Measurements from ENCODE around the gene ZDHHC11B.
"Not testable (repeated sequence)": the region's sequence is repeated elsewhere in the genome, so short reads cannot be mapped to it uniquely, and the experiment has no call there.

ZDHHC11B gene

DNA sequence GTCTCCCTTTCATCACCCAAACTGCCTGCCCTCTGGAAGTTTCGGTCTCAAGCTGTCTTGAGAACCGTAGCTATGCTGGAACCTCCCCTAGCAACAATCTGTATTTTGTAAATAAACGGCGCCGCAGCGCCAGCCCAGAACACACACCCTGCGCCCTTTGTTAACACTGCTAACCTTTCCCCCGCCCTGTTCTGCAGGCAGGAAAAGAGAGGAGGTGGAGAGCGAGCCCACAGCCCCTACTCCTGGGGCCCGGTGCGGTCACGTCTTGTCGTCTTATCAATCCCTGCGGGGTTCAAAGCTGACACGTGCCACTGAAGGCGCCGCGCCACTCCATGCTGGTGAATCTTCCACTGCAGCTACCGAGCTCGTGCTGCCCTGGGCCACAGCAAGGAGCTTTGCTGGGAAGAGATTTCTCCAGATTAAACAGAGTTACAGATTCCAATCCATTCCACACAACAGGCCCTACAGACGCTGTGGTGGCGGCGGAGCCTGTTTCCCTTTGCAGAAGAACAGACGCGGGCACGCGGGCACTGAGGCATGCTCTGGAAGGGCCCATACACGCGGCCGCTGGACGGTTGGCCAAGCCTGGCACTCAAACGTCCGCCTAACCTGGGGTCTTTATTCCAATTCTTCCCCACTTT lies 25.3 kb downstream of the ZDHHC11B start:
- no peak for DNase-seq (ENCODE audit: low spot score)
- TF ChIP-seq, protein P1, sequence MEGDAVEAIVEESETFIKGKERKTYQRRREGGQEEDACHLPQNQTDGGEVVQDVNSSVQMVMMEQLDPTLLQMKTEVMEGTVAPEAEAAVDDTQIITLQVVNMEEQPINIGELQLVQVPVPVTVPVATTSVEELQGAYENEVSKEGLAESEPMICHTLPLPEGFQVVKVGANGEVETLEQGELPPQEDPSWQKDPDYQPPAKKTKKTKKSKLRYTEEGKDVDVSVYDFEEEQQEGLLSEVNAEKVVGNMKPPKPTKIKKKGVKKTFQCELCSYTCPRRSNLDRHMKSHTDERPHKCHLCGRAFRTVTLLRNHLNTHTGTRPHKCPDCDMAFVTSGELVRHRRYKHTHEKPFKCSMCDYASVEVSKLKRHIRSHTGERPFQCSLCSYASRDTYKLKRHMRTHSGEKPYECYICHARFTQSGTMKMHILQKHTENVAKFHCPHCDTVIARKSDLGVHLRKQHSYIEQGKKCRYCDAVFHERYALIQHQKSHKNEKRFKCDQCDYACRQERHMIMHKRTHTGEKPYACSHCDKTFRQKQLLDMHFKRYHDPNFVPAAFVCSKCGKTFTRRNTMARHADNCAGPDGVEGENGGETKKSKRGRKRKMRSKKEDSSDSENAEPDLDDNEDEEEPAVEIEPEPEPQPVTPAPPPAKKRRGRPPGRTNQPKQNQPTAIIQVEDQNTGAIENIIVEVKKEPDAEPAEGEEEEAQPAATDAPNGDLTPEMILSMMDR (IDR thresholded peaks at IDR 0.05; ENCODE audit: extremely low read depth, insufficient read depth, missing control alignments), result no peak
- in situ Hi-C loops (cut with MboI; ENCODE audit: low pct_unique_long_range_greater_than_20kb, low sequenced_read_pairs, unreplicated experiment), result no loop called here

DNA sequence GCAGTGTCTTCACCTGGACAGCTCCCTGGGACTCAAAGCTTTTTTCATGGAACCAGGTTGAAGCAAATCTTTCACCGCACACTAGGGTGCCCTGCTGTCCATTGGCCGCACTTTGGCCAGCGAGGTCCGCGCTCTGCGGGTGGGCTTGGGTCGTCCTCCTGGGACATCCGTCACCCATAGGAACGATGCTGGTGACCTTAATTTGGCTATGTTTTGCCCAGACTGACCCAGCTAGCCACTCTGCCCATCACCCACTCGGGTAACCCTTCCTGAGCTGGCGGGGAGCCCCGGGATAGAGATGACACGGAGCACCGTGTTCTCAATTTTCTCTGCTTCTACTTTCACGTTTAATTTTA lies 25.9 kb downstream of the ZDHHC11B start:
- no peak for DNase-seq (ENCODE audit: low spot score)
- in situ Hi-C loops (cut with MboI; ENCODE audit: low pct_unique_long_range_greater_than_20kb, low sequenced_read_pairs, unreplicated experiment), result no loop called here
- TF ChIP-seq, protein P1 (IDR thresholded peaks at IDR 0.05; ENCODE audit: extremely low read depth, insufficient read depth, missing control alignments), result no peak

DNA sequence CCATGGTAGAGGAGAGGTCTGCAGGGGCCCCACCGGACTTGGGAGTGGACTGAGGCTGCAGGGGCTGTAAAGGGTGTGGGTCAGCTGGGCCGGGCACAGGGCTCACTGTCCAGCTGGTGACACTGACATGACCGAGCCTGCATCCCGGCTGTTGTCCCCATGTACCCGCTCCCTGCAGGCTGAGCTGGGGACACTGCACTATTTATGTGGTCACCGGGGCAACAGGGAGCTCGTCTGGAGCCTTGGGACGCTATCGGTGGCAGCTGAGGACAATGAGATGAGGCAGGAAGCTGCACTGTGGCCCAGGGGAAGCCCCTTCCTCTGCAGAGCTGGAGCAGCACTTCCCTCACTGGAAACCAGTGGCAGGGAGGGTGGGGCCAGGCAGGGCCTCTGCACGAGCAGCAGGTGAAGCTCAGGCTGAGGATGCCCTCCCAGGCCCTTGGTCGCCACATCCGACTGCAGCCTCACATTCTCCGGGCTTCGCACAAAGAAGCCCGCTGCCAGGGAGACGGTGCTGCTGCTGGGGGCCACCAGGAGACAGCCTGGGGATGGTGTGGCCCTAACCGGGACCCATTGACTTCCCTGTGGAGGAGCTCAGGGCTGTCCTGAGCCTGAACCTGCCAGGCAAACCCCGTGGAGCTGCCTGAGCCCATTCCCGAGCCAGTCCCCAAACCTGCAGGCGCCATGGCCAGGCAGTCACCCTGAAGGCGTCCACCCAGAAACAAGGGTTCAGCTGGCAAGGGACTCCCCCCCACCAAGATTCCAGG lies 26.4 kb downstream of the ZDHHC11B start:
- DNase-seq (ENCODE audit: low spot score), result no peak
- TF ChIP-seq, protein P1 (IDR thresholded peaks at IDR 0.05; ENCODE audit: extremely low read depth, insufficient read depth, missing control alignments), result no peak
- in situ Hi-C loops (cut with MboI; ENCODE audit: low pct_unique_long_range_greater_than_20kb, low sequenced_read_pairs, unreplicated experiment), result no loop called here

DNA sequence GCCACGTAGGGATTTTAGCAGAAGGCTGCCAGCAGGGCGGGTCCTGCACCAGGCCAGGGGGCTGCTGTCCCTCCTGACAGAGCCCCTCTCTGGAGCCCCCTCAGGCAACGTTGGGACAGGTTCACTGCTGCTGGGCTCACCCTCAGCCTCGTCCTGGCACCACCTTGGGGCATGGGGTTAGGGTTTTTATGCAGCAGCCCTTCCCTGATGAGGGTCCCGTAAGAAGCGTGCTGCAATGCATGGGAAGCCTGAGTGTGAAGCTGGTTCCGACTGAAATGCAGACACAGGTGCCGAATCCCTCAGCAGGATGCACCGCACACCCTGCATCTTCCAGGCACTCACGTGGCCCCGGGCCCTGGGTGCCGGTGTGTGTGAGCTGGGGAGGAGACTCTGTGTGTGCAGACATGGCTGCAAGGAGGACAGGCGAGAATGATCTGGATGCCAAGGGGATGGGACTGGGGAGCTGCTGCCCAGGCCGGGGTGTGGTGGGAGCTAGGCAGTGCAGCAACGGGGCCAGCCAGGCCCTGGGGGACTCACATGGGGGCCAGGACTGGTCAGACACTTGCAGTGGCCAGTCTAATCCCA lies 27.1 kb downstream of the ZDHHC11B start:
- peak; percentile 52 for DNase-seq (ENCODE audit: low spot score)
- TF ChIP-seq, protein P1 (IDR thresholded peaks at IDR 0.05; ENCODE audit: extremely low read depth, insufficient read depth, missing control alignments), result no peak
- in situ Hi-C loops (cut with MboI; ENCODE audit: low pct_unique_long_range_greater_than_20kb, low sequenced_read_pairs, unreplicated experiment), result no loop called here

DNA sequence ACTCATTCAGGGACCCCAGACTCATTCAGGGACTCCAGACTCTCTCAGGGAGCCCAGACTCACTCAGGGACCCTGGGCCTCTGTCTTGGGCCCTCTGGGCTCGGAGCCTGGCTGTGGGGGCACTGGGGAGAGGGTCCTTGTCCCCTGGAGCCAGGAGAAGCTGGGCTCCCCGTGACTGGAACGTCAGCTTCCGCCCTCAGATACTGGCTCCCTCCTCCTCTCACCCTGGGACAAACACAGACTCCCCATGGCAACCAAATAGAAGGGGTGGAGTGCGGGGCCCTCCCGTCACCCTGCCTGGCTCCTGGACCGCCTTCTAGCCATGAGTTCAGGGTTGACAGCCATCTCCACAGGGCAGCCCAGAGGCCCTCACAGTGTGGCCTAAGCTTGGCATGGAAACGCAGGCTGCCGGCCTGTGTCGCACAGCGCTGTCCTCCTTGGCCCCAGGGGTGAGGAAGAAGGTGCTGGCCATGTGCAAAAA lies 27.6 kb downstream of the ZDHHC11B start:
- DNase-seq (ENCODE audit: low spot score), result peak; percentile 22
- in situ Hi-C loops (cut with MboI; ENCODE audit: low pct_unique_long_range_greater_than_20kb, low sequenced_read_pairs, unreplicated experiment), result no loop called here
- TF ChIP-seq, protein P1 (IDR thresholded peaks at IDR 0.05; ENCODE audit: extremely low read depth, insufficient read depth, missing control alignments), result no peak

DNA sequence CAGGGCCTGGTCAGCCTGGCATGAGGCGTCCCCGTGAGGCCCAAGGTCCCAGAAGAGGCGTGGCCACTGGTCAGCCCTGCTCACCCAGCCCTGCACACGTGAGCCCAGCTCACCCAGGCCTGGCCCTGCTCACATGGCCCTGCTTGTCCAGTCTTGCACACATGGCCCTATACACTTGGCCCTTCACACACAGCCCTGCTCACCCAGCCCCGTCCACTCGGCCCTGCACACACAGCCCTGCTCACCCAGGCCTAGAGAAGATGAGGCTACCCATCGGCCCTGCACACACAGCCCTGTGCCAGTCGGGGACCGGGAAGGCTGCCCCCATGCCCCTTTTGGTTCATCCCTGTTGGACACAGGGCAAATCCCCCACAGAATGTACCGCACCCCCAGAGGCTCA lies 28.4 kb downstream of the ZDHHC11B start:
- TF ChIP-seq, protein P1 (IDR thresholded peaks at IDR 0.05; ENCODE audit: extremely low read depth, insufficient read depth, missing control alignments), result no peak
- in situ Hi-C loops (cut with MboI; ENCODE audit: low pct_unique_long_range_greater_than_20kb, low sequenced_read_pairs, unreplicated experiment), result no loop called here
- DNase-seq (ENCODE audit: low spot score), result peak; percentile 15

DNA sequence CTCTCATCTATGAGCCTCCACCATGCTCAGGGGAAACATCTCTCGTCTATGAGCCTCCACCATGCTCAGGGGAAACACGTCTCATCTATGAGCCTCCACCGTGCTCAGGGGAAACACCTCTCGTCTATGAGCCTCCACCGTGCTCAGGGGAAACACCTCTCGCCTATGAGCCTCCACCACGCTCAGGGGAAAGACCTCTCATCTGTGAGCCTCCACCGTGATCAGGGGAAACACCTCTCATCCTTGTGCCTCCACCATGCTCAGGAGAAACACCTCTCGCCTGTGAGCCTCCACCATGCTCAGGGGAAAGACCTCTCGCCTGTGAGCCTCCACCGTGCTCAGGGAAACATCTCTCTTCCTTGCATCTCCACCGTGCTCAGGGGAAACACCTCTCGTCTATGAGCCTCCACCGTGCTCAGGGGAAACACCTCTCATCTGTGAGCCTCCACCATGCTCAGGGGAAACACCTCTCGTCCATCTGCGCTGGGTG lies 30.3 kb downstream of the ZDHHC11B start:
- DNase-seq (ENCODE audit: low spot score); in situ Hi-C loops (cut with MboI; ENCODE audit: low pct_unique_long_range_greater_than_20kb, low sequenced_read_pairs, unreplicated experiment): not testable (repeated sequence)

DNA sequence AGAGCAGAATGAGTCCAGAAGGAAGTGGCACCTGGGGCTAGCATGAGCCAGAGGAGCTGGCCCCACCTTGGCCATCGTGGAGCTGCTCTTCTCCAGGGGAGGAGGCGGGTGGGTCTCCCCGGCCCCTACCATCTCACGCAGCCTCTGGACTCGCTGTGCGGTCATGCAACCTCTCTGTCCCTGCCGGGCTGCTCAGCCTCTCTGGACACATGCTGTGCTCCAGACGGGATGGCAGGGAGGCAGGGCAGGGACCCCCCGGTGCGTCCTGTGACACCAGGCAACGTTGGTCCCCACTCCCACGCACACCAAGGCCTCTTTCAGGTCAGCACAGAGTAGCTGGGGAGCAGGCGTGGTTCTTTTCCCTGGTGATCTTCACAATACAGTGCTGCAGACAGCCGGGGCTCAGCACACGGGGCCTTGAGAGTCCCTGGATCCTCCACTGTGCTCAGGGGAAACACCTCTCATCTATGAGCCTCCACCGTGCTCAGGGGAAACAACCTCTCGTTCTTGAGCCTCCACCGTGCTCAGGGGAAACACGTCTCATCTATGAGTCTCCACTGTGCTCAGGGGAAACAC lies 30.9 kb downstream of the ZDHHC11B start:
- in situ Hi-C loops (cut with MboI; ENCODE audit: low pct_unique_long_range_greater_than_20kb, low sequenced_read_pairs, unreplicated experiment), result not testable (repeated sequence)

DNA sequence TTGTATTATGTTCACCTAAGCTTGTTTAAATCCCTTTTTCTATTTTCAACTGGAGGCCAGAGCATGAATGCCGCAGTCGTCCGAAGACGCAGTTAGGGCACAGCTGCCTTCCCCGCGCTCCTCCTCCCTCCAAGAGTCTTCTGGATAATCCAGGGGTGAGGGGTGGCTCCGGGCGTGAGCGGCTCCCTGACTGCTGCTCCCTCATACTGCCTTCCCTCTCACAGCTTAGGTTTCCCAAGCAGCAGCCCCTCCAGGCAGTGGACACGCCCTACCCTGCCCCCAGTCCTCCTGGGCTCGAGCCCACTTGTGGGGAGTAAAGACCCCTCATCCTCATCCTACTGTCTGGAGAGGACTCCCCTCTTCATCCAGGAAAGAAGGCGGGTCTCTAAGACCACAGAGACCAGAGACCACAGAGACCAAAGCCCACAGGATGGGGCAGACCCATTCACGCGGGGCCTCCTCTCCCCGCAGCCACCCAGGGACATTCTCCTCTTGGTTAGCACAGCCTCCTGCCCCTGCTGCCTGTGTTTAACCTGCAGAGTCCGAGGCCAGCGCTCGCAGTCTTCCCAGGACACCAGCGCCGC lies 31.9 kb downstream of the ZDHHC11B start:
- peak; percentile 1 for DNase-seq (ENCODE audit: low spot score)
- in situ Hi-C loops (cut with MboI; ENCODE audit: low pct_unique_long_range_greater_than_20kb, low sequenced_read_pairs, unreplicated experiment), result not testable (repeated sequence)

More for the DNA sequence above, 30.9 kb downstream of the ZDHHC11B start:
- not testable (repeated sequence) for DNase-seq (ENCODE audit: low spot score)
